CD14-positive monocyte (primary cell): ENCODE results near the gene LIMS2. TPM values are rescaled to one million over a fixed set of nuclear protein-coding genes. Genes with fewer than 3 reads are reported as not detected.

Source experiments
- DNase-seq, 3 donors: peaks; one replicate each; pipeline ENCODE4 v3.0.0-alpha.2; 2011 to 2022
- H2AFZ ChIP-seq: 2 replicates; pipeline ENCODE4 v1.6.0; 2012; ENCODE audit warnings: mild to moderate bottlenecking, low read depth, low read length, inconsistent platforms; ENCODE audit not compliant: insufficient read depth, poor library complexity, severe bottlenecking
- H3K27ac ChIP-seq, 2 donors: 1 replicate in 1 of 2; 2 replicates in 1 of 2; pipeline ENCODE4 v1.5.1; 2012 to 2013; ENCODE audit warnings: low read length in 2 of 2, control low read depth in 1 of 2, inconsistent platforms in 1 of 2, low read depth in 1 of 2, mild to moderate bottlenecking in 1 of 2
- H3K27me3 ChIP-seq, 2 donors: one replicate each; pipeline versions ENCODE4 v1.6.0 to v1.6.1; 2011 to 2013; ENCODE audit warnings: low read length in 2 of 2; ENCODE audit not compliant: control insufficient read depth in 2 of 2, insufficient read depth in 2 of 2
- H3K36me3 ChIP-seq, 2 donors: replicated peaks in 1 of 2; 1 replicate in 1 of 2; 2 replicates in 1 of 2; pipeline versions ENCODE4 v1.5.1 to v1.6.1; 2012 to 2013; ENCODE audit warnings: low read length in 2 of 2, control low read depth in 1 of 2, inconsistent platforms in 1 of 2, mild to moderate bottlenecking in 1 of 2; ENCODE audit not compliant: insufficient read depth in 2 of 2, control insufficient read depth in 1 of 2
- H3K4me1 ChIP-seq, 2 donors: 1 replicate in 1 of 2; 2 replicates in 1 of 2; pipeline versions ENCODE4 v1.5.1 to v1.6.1; 2012 to 2013; ENCODE audit warnings: low read length in 2 of 2, control low read depth in 1 of 2, inconsistent platforms in 1 of 2, mild to moderate bottlenecking in 1 of 2, moderate library complexity in 1 of 2; ENCODE audit not compliant: insufficient read depth in 2 of 2, control insufficient read depth in 1 of 2
- H3K4me2 ChIP-seq: replicated peaks from 2 replicates; pipeline ENCODE3; 2012; ENCODE audit warnings: low read length, moderate library complexity, mild to moderate bottlenecking; ENCODE audit not compliant: poor library complexity, severe bottlenecking; ENCODE audit errors: extremely low read depth
- H3K4me3 ChIP-seq, 3 experiments: fragments of 200-600 bp in 1 of 3; sonication (generic) in 1 of 3; replicated peaks in 1 of 3; 1 replicate in 2 of 3; 2 replicates in 1 of 3; pipeline ENCODE4 v1.5.1; 2011 to 2013; ENCODE audit warnings: low read length in 3 of 3, mild to moderate bottlenecking in 3 of 3, control low read depth in 2 of 3, low read depth in 2 of 3, inconsistent platforms in 1 of 3, moderate library complexity in 1 of 3
- H3K79me2 ChIP-seq: 2 replicates; pipeline ENCODE4 v1.6.0; 2012; ENCODE audit warnings: mild to moderate bottlenecking, control low read depth, inconsistent platforms, low read length, moderate library complexity; ENCODE audit not compliant: insufficient read depth
- H3K9ac ChIP-seq: 2 replicates; pipeline ENCODE4 v1.6.0; 2017; ENCODE audit warnings: low read length, mild to moderate bottlenecking; ENCODE audit not compliant: insufficient read depth, poor library complexity, severe bottlenecking
- H3K9me3 ChIP-seq, 2 donors: replicated peaks in 1 of 2; 1 replicate in 1 of 2; 2 replicates in 1 of 2; pipeline versions ENCODE4 v1.5.1 to v1.6.1; 2012 to 2013; ENCODE audit warnings: low read length in 2 of 2, control low read depth in 1 of 2; ENCODE audit not compliant: control insufficient read depth in 1 of 2, insufficient read depth in 1 of 2
- H4K20me1 ChIP-seq: 2 replicates; pipeline ENCODE4 v1.6.0; 2012; ENCODE audit warnings: mild to moderate bottlenecking, low read length, control low read depth, moderate library complexity; ENCODE audit not compliant: insufficient read depth
- H3K27ac Mint-ChIP-seq, 7 donors: one replicate each; pipeline ENCODE4 v1.8.0; 2020; ENCODE audit warnings: mild to moderate bottlenecking in 7 of 7, mixed read lengths in 7 of 7, moderate library complexity in 6 of 7, inconsistent platforms in 2 of 7
- H3K27me3 Mint-ChIP-seq, 3 donors: one replicate each; pipeline ENCODE4 v1.8.0; 2021 to 2022; ENCODE audit warnings: low read depth in 3 of 3, mild to moderate bottlenecking in 3 of 3, mixed read lengths in 3 of 3, moderate library complexity in 3 of 3, inconsistent platforms in 1 of 3
- H3K36me3 Mint-ChIP-seq, 2 donors: one replicate each; pipeline ENCODE4 v1.8.0; 2020; ENCODE audit warnings: mixed read lengths in 2 of 2, inconsistent platforms in 1 of 2, mild to moderate bottlenecking in 1 of 2
- H3K4me1 Mint-ChIP-seq: one replicate; pipeline ENCODE4 v1.8.0; 2020; ENCODE audit warnings: mild to moderate bottlenecking, mixed read lengths
- H3K4me3 Mint-ChIP-seq, 2 donors: one replicate each; pipeline ENCODE4 v1.8.0; 2020; ENCODE audit warnings: mild to moderate bottlenecking in 2 of 2, mixed read lengths in 2 of 2, moderate library complexity in 1 of 2
- H3K9me3 Mint-ChIP-seq, 7 donors: one replicate each; pipeline ENCODE4 v1.8.0; 2020 to 2022; ENCODE audit warnings: mixed read lengths in 7 of 7, mild to moderate bottlenecking in 6 of 7, moderate library complexity in 6 of 7, inconsistent platforms in 2 of 7
- WGBS: methylation state at CpG from one replicate; pipeline ENCODE4 v1.1.5; 2013; ENCODE audit warnings: missing lambda C conversion rate; ENCODE audit not compliant: insufficient coverage; 5-methylcytosine and 5-hydroxymethylcytosine counted together
- intact Hi-C, 2 donors: fragments of 100-400 bp; cut with micrococcal nuclease; formaldehyde crosslinking; loops; one replicate each; pipeline versions ENCODE4 v1.15.0 to v1.15.1; 2023
- polyA plus RNA-seq, 3 donors: library from polyadenylated mRNA; depleted of rRNA in 1 of 3; unstranded in 2 of 3; stranded (reverse) in 1 of 3; fragments of 300-500 nt in 2 of 3; fragments of >200 nt in 1 of 3; fragmentation: Illumina TruSeq in 2 of 3; gene quantifications; 1 replicate in 2 of 3; 2 replicates in 1 of 3; pipeline ENCODE4 v1.2.3, GENCODE V29; 2012 to 2021
- TF ChIP-seq, protein P1 (sequence below): fragments of 200-600 bp; IDR thresholded peaks from one replicate; pipeline ENCODE4 v1.8.0; 2022; ENCODE audit warnings: antibody characterized with exemption, mild to moderate bottlenecking

Gene LIMS2
- polyA plus RNA-seq, 3 donors: 0.13 to 1.3 (median 0.23) TPM

DNA sequence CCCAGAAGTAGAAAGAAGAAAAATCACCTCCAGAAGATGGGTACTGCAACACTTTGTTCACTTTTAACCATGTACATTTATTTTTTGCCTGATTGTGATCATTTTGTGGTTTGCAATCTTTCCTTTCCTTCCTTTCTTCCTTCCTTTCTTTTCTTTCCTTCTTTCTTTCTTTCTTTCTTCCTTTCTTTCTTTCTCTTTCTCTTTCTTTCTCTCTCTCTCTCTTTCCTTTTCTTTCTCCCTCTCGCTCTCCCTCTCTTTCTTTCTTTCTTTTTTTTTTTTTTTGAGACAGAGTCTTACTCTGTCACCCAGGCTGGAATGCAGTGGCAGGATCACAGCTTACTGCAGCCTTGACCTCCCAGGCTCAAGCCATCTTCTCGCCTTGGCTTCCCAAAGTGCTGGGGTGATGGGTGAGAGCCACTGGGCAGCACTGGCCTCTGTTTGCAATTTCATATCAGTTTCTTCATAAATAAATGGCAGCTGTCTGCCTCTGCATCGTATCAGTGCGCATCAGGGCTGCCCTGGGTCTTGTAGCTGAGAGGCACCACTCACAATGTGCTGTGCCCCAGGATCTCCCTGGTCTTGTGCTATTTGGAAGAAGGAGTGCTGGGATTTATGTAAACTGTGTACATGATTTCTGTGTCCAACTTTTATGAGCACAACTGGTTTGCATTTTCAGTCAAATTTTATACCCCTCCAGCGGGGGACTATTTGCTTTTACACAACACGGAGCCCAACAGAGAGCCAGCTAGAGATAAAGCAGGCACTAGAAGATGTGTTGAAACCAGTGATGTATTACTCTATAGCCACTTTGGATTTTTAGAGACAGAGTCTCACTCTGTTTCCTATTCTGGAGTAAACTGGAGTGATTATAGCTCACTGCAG lies 6.9 kb upstream of the LIMS2 start:
- Mint-ChIP-seq H3K4me3 (peak overlapping the region in 1 of 2 donors; percentile 49), H3K27me3 (peaks cover 24 to 39% (median 25%) of the 10 kb centered on the region in 3 donors), H3K9me3 (peaks cover 0 to 2% (median 0%) of the 10 kb centered on the region in 7 donors), H3K27ac (no peak overlapping the region), H3K4me1 (peaks cover 10% of the 10 kb centered on the region), H3K36me3 (no peaks in the 10 kb centered on the region)
- Histone ChIP-seq H3K79me2 (no peaks in the 10 kb centered on the region), H2AFZ (no peak overlapping the region), H3K4me3 (no peak overlapping the region), H4K20me1 (no peaks in the 10 kb centered on the region), H3K36me3 (no peaks in the 10 kb centered on the region), H3K9ac (no peak overlapping the region), H3K27ac (no peak overlapping the region), H3K9me3 (no peaks in the 10 kb centered on the region), H3K4me1 (no peaks in the 10 kb centered on the region), H3K27me3 (peaks cover under 1 to 26% of the 10 kb centered on the region in 2 donors), H3K4me2 (no peak overlapping the region)
- intact Hi-C loops: no loop called here
- WGBS: 100% methylated on average over 1 of the region's 6 CpGs
- no peak for DNase-seq
- TF ChIP-seq, protein P1, sequence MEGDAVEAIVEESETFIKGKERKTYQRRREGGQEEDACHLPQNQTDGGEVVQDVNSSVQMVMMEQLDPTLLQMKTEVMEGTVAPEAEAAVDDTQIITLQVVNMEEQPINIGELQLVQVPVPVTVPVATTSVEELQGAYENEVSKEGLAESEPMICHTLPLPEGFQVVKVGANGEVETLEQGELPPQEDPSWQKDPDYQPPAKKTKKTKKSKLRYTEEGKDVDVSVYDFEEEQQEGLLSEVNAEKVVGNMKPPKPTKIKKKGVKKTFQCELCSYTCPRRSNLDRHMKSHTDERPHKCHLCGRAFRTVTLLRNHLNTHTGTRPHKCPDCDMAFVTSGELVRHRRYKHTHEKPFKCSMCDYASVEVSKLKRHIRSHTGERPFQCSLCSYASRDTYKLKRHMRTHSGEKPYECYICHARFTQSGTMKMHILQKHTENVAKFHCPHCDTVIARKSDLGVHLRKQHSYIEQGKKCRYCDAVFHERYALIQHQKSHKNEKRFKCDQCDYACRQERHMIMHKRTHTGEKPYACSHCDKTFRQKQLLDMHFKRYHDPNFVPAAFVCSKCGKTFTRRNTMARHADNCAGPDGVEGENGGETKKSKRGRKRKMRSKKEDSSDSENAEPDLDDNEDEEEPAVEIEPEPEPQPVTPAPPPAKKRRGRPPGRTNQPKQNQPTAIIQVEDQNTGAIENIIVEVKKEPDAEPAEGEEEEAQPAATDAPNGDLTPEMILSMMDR: no peak

DNA sequence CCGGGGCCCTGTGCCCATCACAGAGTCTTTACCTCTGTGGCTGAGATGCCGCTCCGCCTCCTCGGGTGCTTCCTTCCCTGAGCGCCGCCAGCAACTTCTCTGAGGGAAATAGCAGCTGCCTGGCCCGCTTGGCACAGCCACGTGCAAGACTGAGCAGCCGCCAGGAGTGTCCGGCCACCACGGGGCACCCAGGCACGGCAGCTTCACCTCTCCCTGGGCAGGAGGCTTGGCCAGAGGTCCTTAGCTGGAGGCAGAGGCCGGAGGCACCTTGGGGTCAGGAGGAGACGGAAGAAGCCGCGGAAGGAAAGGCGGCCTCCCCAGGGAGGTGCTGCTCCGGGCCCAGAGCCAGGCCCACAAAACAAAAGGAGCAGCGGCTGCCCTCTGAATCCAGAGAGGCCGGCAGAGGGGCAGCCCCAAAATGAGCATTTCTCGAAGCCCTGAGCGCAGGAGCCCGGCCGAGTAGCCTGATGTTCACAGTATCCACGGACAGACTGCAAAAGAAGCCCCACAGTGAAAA lies 6.0 kb upstream of the LIMS2 start:
- Histone ChIP-seq H3K79me2 (no peaks in the 10 kb centered on the region), H3K4me2 (peak overlapping the region; percentile 41), H3K4me1 (no peaks in the 10 kb centered on the region), H4K20me1 (no peaks in the 10 kb centered on the region), H3K36me3 (no peaks in the 10 kb centered on the region), H2AFZ (peak overlapping the region; percentile 61), H3K27me3 (peaks cover 8 to 34% of the 10 kb centered on the region in 2 donors), H3K4me3 (no peak overlapping the region), H3K27ac (no peak overlapping the region), H3K9ac (peak overlapping the region; percentile 15), H3K9me3 (peaks cover 0 to 7% of the 10 kb centered on the region in 2 donors)
- intact Hi-C loops: no loop called here
- H3K9me3 Mint-ChIP-seq: peaks cover 0 to 2% (median 0%) of the 10 kb centered on the region in 7 donors
- H3K4me3 Mint-ChIP-seq: peak overlapping the region; percentile 64 to 77
- H3K27ac Mint-ChIP-seq: peak overlapping the region in 1 of 7 donors; percentile 37
- H3K27me3 Mint-ChIP-seq: peaks cover 33 to 47% (median 33%) of the 10 kb centered on the region in 3 donors
- TF ChIP-seq, protein P1: no peak
- H3K36me3 Mint-ChIP-seq: peaks cover 0 to 3% of the 10 kb centered on the region in 2 donors
- 46% methylated on average over 22 of the region's 25 CpGs for WGBS
- peaks cover 10% of the 10 kb centered on the region for H3K4me1 Mint-ChIP-seq
- no peak for DNase-seq
